ENCODE measurements around the gene ZBTB42.

The ZBTB42 gene

GRCh38 chr14:104800771-104801519 is at the start of gene ZBTB42:
TSS of gene ZBTB42 (plus strand) at chr14:104801101. CDS start at chr14:104801198, 97 bp downstream.
- DNase-seq (ENCODE audit: low read depth): peak; percentile 52

GRCh38 chr14:104751539-104752422 is 49.1 kb upstream of the ZBTB42 start:
- no peak for DNase-seq (ENCODE audit: low read depth)

GRCh38 chr14:104752423-104752734 is 48.5 kb upstream of the ZBTB42 start:
- DNase-seq (ENCODE audit: low read depth): no peak

- peak; percentile 99 for DNase-seq (ENCODE audit: low read depth)
These were observed 48.0 kb upstream of the ZBTB42 start, which contains the start of gene SIVA1 for GRCh38 chr14:104752735-104753527. TSS of gene SIVA1 (plus strand) at chr14:104753147. CDS start at chr14:104753202, 55 bp downstream.

GRCh38 chr14:104753528-104754212 is 47.2 kb upstream of the ZBTB42 start:
- no peak for DNase-seq (ENCODE audit: low read depth)

GRCh38 chr14:104754213-104754851 is 46.6 kb upstream of the ZBTB42 start:
- DNase-seq (ENCODE audit: low read depth): no peak

GRCh38 chr14:104755621-104756020 is 45.3 kb upstream of the ZBTB42 start:
- DNase-seq (ENCODE audit: low read depth): no peak

GRCh38 chr14:104756477-104757237 is 44.2 kb upstream of the ZBTB42 start:
- DNase-seq (ENCODE audit: low read depth): no peak

- DNase-seq (ENCODE audit: low read depth): no peak
These were observed 43.7 kb upstream of the ZBTB42 start for GRCh38 chr14:104757238-104757585.

GRCh38 chr14:104757681-104758392 is 43.1 kb upstream of the ZBTB42 start:
- DNase-seq (ENCODE audit: low read depth): no peak

- no peak for DNase-seq (ENCODE audit: low read depth)
These were observed 41.6 kb upstream of the ZBTB42 start for GRCh38 chr14:104758981-104759969.

GRCh38 chr14:104765517-104765916 is 35.4 kb upstream of the ZBTB42 start:
- DNase-seq (ENCODE audit: low read depth): no peak

GRCh38 chr14:104766256-104766862 is 34.5 kb upstream of the ZBTB42 start:
- DNase-seq (ENCODE audit: low read depth): no peak

GRCh38 chr14:104766863-104767633 is 33.9 kb upstream of the ZBTB42 start:
- no peak for DNase-seq (ENCODE audit: low read depth)

GRCh38 chr14:104767634-104767918 is 33.3 kb upstream of the ZBTB42 start:
- no peak for DNase-seq (ENCODE audit: low read depth)

GRCh38 chr14:104768437-104769323 is 32.2 kb upstream of the ZBTB42 start:
- peak; percentile 84 for DNase-seq (ENCODE audit: low read depth)

All from stimulated activated CD4-positive, alpha-beta T cell treated with anti-CD3 and anti-CD28 coated beads, Interleukin-2, amount 100 ng/mL, for 4 hours (primary cell).